T-cell (primary cell): Measurements from ENCODE around the gene TRMT44. TPM values are rescaled to one million over a fixed set of nuclear protein-coding genes. Genes with fewer than 3 reads are reported as not detected.

ENCODE experiments used
- ATAC-seq, 4 experiments: fragments of 200-7000 bp in 3 of 4; fragments of 150-1000 bp in 1 of 4; cut with Tn5 transposase; replicated peaks in 1 of 4; 1 replicate in 3 of 4; 2 replicates in 1 of 4; pipeline ENCODE4 v1.10.0; 2021; ENCODE audit warnings: moderate library complexity in 3 of 4, mild to moderate bottlenecking in 2 of 4, moderate number of reproducible peaks in 1 of 4
- CTCF ChIA-PET, 2 donors: fragments of 300-600 bp; sonication (Branson Sonifier 250); formaldehyde crosslinking; loops; one replicate each; lab custom pipeline; 2022; ENCODE audit warnings: antibody characterized with exemption in 2 of 2; lab: Charles Lee
- POLR2A ChIA-PET, 2 donors: fragments of 300-600 bp; sonication (Branson Sonifier 250); formaldehyde crosslinking; loops; one replicate each; lab custom pipeline; 2022; ENCODE audit warnings: antibody characterized with exemption in 2 of 2; lab: Charles Lee
- DNase-seq, 35 experiments: peaks; one replicate each; pipeline versions ENCODE4 v3.0.0 to v3.0.0-alpha.2; 2013 to 2023
- H3K27ac ChIP-seq: one replicate; pipeline ENCODE4 v1.5.1; 2013; ENCODE audit warnings: low read length
- H3K27me3 ChIP-seq, 2 experiments: replicated peaks in 1 of 2; 1 replicate in 1 of 2; 2 replicates in 1 of 2; pipeline versions ENCODE4 v1.6.1 to v1.7.0; 2013; ENCODE audit warnings: low read length in 1 of 2, mixed read lengths in 1 of 2; ENCODE audit not compliant: control insufficient read depth in 2 of 2, insufficient read depth in 2 of 2; ENCODE audit errors: extremely low read depth in 1 of 2
- H3K36me3 ChIP-seq, 2 donors: 1 replicate in 1 of 2; 2 replicates in 1 of 2; pipeline versions ENCODE4 v1.6.1 to v1.7.0; 2013; ENCODE audit warnings: low read length in 1 of 2; ENCODE audit not compliant: control insufficient read depth in 2 of 2, insufficient read depth in 1 of 2; ENCODE audit errors: extremely low read depth in 1 of 2
- H3K4me1 ChIP-seq, 2 experiments: 1 replicate in 1 of 2; 2 replicates in 1 of 2; pipeline versions ENCODE4 v1.6.1 to v1.7.0; 2013; ENCODE audit warnings: low read length in 2 of 2, mixed read lengths in 1 of 2; ENCODE audit not compliant: insufficient read depth in 2 of 2, control insufficient read depth in 1 of 2; ENCODE audit errors: extremely low read depth in 1 of 2
- H3K4me3 ChIP-seq, 2 donors: 1 replicate in 1 of 2; 2 replicates in 1 of 2; pipeline versions ENCODE4 v1.5.1 to v1.7.0; 2013; ENCODE audit warnings: mild to moderate bottlenecking in 2 of 2, low read length in 1 of 2, moderate library complexity in 1 of 2; ENCODE audit not compliant: control insufficient read depth in 1 of 2; ENCODE audit errors: extremely low read depth in 1 of 2
- H3K9me3 ChIP-seq: 2 replicates; pipeline ENCODE4 v1.7.0; 2013
- H3K27ac Mint-ChIP-seq, 2 donors: one replicate each; pipeline ENCODE4 v1.8.0; 2020 to 2021; ENCODE audit warnings: mild to moderate bottlenecking in 2 of 2, mixed read lengths in 2 of 2
- H3K27me3 Mint-ChIP-seq, 2 donors: one replicate each; pipeline ENCODE4 v1.8.0; 2021 to 2022; ENCODE audit warnings: mixed read lengths in 2 of 2
- H3K36me3 Mint-ChIP-seq: one replicate; pipeline ENCODE4 v1.8.0; 2021; ENCODE audit warnings: mixed read lengths
- H3K4me1 Mint-ChIP-seq, 3 donors: one replicate each; pipeline ENCODE4 v1.8.0; 2020 to 2022; ENCODE audit warnings: mixed read lengths in 3 of 3, mild to moderate bottlenecking in 1 of 3
- H3K4me3 Mint-ChIP-seq, 3 donors: one replicate each; pipeline ENCODE4 v1.8.0; 2020 to 2022; ENCODE audit warnings: mild to moderate bottlenecking in 3 of 3, mixed read lengths in 3 of 3, moderate library complexity in 3 of 3
- H3K9me3 Mint-ChIP-seq, 3 donors: one replicate each; pipeline ENCODE4 v1.8.0; 2020 to 2022; ENCODE audit warnings: mixed read lengths in 3 of 3
- whole genome bisulfite sequencing: methylation state at CpG from one replicate; pipeline ENCODE4 v1.1.5; 2013; ENCODE audit warnings: missing lambda C conversion rate; ENCODE audit not compliant: insufficient coverage; 5-methylcytosine and 5-hydroxymethylcytosine counted together
- total RNA-seq, 35 experiments: library from RNA in 6 of 35; stranded (reverse) in 6 of 35; fragments of 120-200 nt in 1 of 35; gene quantifications; one replicate each; pipeline versions ENCODE4 v1.2.1 to v1.2.4 and lab custom pipeline; 2013 to 2026

TRMT44 gene
- total RNA-seq, 5 donors from 2014 or later (not counting 1 experiment from before 2014, with no cell fraction given) = 25.6 to 40.9 (median 35.3) TPM

GRCh38 chr4:8410641-8411271 lies 29.8 kb upstream of the TRMT44 start:
- Histone ChIP-seq H3K9me3 (no peaks in the 10 kb centered on the region), H3K36me3 (peaks cover 13 to 27% of the 10 kb centered on the region in 2 donors), H3K4me3 (no peak overlapping the region), H3K4me1 (peaks cover 0 to 37% of the 10 kb centered on the region in 2 experiments), H3K27me3 (no peaks in the 10 kb centered on the region), H3K27ac (no peak overlapping the region)
- 95% methylated on average over 15 of the region's 26 CpGs for WGBS
- no peak for ATAC-seq
- Mint-ChIP-seq H3K27ac (peak overlapping the region; percentile 36 to 46), H3K9me3 (no peaks in the 10 kb centered on the region), H3K27me3 (no peaks in the 10 kb centered on the region), H3K4me3 (no peak overlapping the region), H3K36me3 (peaks cover 46% of the 10 kb centered on the region), H3K4me1 (peaks cover 0 to 35% (median 14%) of the 10 kb centered on the region in 3 donors)
- CTCF ChIA-PET = no interaction called here
- DNase-seq = no peak
- POLR2A ChIA-PET = no interaction called here

- no peak overlapping the region for H3K27ac ChIP-seq
- H3K27ac Mint-ChIP-seq = no peak overlapping the region
- no peak overlapping the region for H3K4me3 Mint-ChIP-seq
- no peak overlapping the region for H3K4me3 ChIP-seq
- CTCF ChIA-PET = no interaction called here
- H3K4me1 ChIP-seq = peaks cover 0 to 37% of the 10 kb centered on the region in 2 experiments
- no peak for DNase-seq
- H3K27me3 Mint-ChIP-seq = no peaks in the 10 kb centered on the region
- no peaks in the 10 kb centered on the region for H3K27me3 ChIP-seq
- no peaks in the 10 kb centered on the region for H3K9me3 ChIP-seq
- peaks cover 0 to 35% (median 14%) of the 10 kb centered on the region in 3 donors for H3K4me1 Mint-ChIP-seq
- over 99% methylated on average over 12 of the region's 13 CpGs for WGBS
- no peak for ATAC-seq
- H3K36me3 ChIP-seq = peaks cover 13 to 33% of the 10 kb centered on the region in 2 donors
- H3K36me3 Mint-ChIP-seq = peaks cover 44% of the 10 kb centered on the region
- POLR2A ChIA-PET = no interaction called here
- H3K9me3 Mint-ChIP-seq = no peaks in the 10 kb centered on the region
Observed at GRCh38 chr4:8411351-8412180, 29.0 kb upstream of the TRMT44 start.

DNA sequence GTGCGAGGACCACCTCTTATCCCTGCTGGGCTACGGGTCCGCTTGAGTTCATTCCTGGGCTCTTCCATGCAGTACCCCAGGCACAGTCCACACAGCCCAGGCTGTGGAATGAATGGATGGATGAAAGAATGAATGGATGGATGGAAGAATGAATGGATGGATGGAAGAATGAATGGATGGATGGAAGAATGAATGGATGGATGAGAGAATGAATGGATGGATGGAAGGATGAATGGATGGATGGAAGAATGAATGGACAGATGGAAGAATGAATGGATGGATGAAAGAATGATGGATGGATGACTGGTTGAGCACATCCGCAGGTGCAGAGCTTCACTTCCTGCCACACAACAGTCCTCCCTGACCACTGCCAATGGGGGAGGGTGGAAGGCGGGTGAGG lies 28.3 kb upstream of the TRMT44 start:
- ChIA-PET POLR2A (no interaction called here), CTCF (no interaction called here)
- ATAC-seq (no peak), DNase-seq (no peak)
- no peak overlapping the region for H3K4me3 ChIP-seq
- WGBS = 100% methylated on average over 1 of the region's 5 CpGs
- Mint-ChIP-seq H3K36me3 (peaks cover 44% of the 10 kb centered on the region), H3K9me3 (no peaks in the 10 kb centered on the region), H3K4me1 (peaks cover 0 to 35% (median 14%) of the 10 kb centered on the region in 3 donors), H3K4me3 (no peak overlapping the region), H3K27me3 (no peaks in the 10 kb centered on the region), H3K27ac (no peak overlapping the region)
- peaks cover 13 to 36% of the 10 kb centered on the region in 2 donors for H3K36me3 ChIP-seq
- H3K27ac ChIP-seq = no peak overlapping the region
- no peaks in the 10 kb centered on the region for H3K27me3 ChIP-seq
- H3K4me1 ChIP-seq = peaks cover 0 to 37% of the 10 kb centered on the region in 2 experiments
- H3K9me3 ChIP-seq = no peaks in the 10 kb centered on the region

- no peak overlapping the region for H3K4me3 ChIP-seq
- Mint-ChIP-seq H3K4me3 (no peak overlapping the region), H3K27me3 (no peaks in the 10 kb centered on the region), H3K36me3 (peaks cover 39% of the 10 kb centered on the region), H3K27ac (peak overlapping the region in 1 of 2 donors; percentile 49), H3K9me3 (no peaks in the 10 kb centered on the region), H3K4me1 (peaks cover 0 to 31% (median 12%) of the 10 kb centered on the region in 3 donors)
- H3K4me1 ChIP-seq = peaks cover 0 to 33% of the 10 kb centered on the region in 2 experiments
- ATAC-seq (no peak), DNase-seq (peak in 10 of 35 experiments; percentile 22 to 67 (median 26))
- CTCF ChIA-PET = no interaction called here
- no peak overlapping the region for H3K27ac ChIP-seq
- H3K9me3 ChIP-seq = no peaks in the 10 kb centered on the region
- POLR2A ChIA-PET = no interaction called here
- WGBS = no CpG with 5 or more reads among the region's 2 CpGs
- H3K36me3 ChIP-seq = peaks cover 9 to 29% of the 10 kb centered on the region in 2 donors
- H3K27me3 ChIP-seq = no peaks in the 10 kb centered on the region
Observed at GRCh38 chr4:8414377-8414776, 26.2 kb upstream of the TRMT44 start.

- H3K36me3 ChIP-seq = peaks cover 7 to 29% of the 10 kb centered on the region in 2 donors
- no peak for DNase-seq
- peaks cover 6 to 27% (median 16%) of the 10 kb centered on the region in 3 donors for H3K4me1 Mint-ChIP-seq
- H3K27ac Mint-ChIP-seq = no peak overlapping the region
- H3K4me1 ChIP-seq = peaks cover 0 to 12% of the 10 kb centered on the region in 2 experiments
- ChIA-PET CTCF (no interaction called here), POLR2A (no interaction called here)
- H3K36me3 Mint-ChIP-seq = peaks cover 42% of the 10 kb centered on the region
- H3K9me3 Mint-ChIP-seq = no peaks in the 10 kb centered on the region
- H3K4me3 Mint-ChIP-seq = no peak overlapping the region
- no peak overlapping the region for H3K27ac ChIP-seq
- no peak for ATAC-seq
- 71% methylated on average over 4 of the region's 11 CpGs for WGBS
- no peaks in the 10 kb centered on the region for H3K27me3 Mint-ChIP-seq
- no peaks in the 10 kb centered on the region for H3K27me3 ChIP-seq
- no peaks in the 10 kb centered on the region for H3K9me3 ChIP-seq
- H3K4me3 ChIP-seq = no peak overlapping the region
Observed at GRCh38 chr4:8417071-8417614, 23.4 kb upstream of the TRMT44 start.
